T47D (cell line): ENCODE results near the gene ARHGAP18.
"Not testable (repeated sequence)": the region's sequence is repeated elsewhere in the genome, so short reads cannot be mapped to it uniquely, and the experiment has no call there.

ENCODE experiments used
- DNase-seq, 2 experiments: peaks; one replicate each; pipeline versions ENCODE4 v3.0.0 to v3.0.0-alpha.2; 2011 to 2012; ENCODE audit warnings: low read depth in 1 of 2, low spot score in 1 of 2
- JUND ChIP-seq: IDR thresholded peaks from 2 replicates; pipeline ENCODE4 v1.6.1; 2012; ENCODE audit warnings: low read depth
- in situ Hi-C: cut with HindIII; loops from 2 replicates; pipeline ENCODE4 v1.10.0; 2016; ENCODE audit warnings: low sequenced_read_pairs, low pct_unique_long_range_greater_than_20kb

Gene ARHGAP18

GRCh38 chr6:129575378-129576118, 134.4 kb downstream of the ARHGAP18 start:
- no peak for TF ChIP-seq JUND
- in situ Hi-C loops = no loop called here
- DNase-seq = peak; percentile 4 to 68

DNA sequence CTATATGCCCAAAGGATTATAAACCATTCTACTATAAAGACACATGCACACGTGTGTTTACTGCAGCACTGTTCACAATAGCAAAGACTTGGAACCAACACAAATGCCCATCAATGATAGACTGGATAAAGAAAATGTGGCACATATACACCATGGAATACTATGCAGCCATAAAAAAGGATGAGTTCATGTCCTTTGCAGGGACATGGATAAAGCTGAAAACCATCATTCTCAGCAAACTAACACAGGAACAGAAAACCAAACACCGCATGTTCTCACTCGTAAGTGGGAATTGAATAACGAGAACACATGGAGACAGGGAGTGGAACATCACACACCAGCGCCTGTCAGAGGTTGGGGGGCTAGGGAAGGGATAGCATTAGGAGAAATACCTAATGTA, 135.4 kb downstream of the ARHGAP18 start:
- in situ Hi-C loops, DNase-seq: not testable (repeated sequence)

GRCh38 chr6:129570929-129571328, 139.0 kb downstream of the ARHGAP18 start:
- in situ Hi-C loops = not testable (repeated sequence)

DNA sequence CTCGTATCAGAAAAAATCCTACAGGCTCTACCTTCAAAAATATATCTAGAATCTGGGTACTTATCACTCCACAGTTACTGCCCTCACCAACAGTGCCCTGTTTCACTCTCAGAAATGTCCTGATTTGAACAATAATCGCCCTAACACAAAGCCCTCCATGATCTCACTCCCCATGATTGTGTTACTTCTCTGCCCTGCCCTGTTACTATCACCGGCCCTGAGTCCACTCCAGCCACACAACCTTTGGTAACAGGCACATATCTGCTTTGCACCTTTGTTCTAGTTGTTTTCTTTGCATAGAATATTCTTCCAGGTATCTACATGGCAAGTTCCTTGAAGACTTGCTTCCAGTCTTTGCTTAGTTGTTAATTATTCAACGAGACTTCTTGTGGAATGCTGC, 142.0 kb downstream of the ARHGAP18 start:
- no peak for DNase-seq
- in situ Hi-C loops = no loop called here

More at GRCh38 chr6:129570929-129571328, 139.0 kb downstream of the ARHGAP18 start:
- DNase-seq = not testable (repeated sequence)

DNA sequence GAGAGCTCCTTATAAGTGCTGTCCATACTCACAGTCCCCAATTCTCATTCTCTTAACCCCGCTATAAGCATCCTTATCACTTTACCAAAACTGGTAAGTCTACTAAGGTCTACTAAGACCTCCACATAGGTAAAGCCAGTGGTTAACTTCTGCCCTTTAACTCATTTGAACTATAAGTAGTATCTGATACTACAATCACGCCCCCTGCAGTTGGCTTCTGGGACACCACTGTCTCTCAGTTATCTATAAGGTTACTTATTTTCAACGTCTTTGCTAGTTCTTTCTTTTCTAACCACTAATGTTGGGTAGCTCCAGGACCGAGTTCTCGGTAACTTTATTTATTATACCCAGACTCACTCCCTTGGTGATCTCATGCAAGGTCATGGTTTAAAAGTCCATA, 142.6 kb downstream of the ARHGAP18 start:
- no peak for TF ChIP-seq JUND
- peak in 1 of 2 experiments; percentile 10 for DNase-seq
- in situ Hi-C loops = no loop called here

More for the DNA sequence above, 142.0 kb downstream of the ARHGAP18 start:
- TF ChIP-seq JUND = no peak

DNA sequence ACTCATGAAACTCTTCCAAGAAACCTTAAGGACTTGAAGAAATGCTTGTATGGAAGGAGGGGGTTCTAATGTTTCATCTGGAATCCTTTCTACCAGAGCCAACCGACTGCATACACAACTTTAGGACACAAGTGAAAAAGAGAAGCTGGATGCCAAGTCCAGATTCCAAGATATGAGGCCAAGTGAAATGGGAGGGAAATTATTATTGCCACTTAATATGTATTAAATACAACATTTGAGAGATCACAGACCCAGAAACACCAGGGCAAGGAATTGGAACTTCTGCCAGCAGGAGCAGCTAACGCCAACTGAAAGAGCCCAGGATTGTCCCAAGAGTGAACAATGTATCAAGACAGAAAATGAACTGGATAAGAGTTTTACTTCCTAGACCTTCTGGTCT, 144.2 kb downstream of the ARHGAP18 start:
- in situ Hi-C loops = no loop called here
- no peak for DNase-seq
- TF ChIP-seq JUND = no peak

GRCh38 chr6:129565366-129565765, 144.6 kb downstream of the ARHGAP18 start:
- in situ Hi-C loops = no loop called here
- TF ChIP-seq JUND = no peak
- DNase-seq = no peak

DNA sequence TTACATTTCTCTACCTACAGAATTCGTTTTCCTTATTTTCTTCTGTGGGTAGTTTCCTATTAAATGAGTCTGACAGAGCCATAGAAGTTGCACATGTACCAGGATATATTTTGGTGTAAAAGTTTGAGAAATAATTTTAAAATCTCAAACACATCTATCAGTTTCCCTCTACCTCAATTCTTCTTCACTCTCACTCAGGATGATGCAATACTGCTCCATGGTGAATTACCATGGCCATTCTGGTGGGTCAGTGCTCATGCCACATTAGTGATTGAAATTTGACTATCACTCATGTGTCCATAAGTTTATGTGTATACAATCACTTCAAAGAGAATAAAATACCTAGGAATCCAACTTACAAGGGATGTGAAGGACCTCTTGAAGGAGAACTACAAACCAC, 151.7 kb downstream of the ARHGAP18 start:
- in situ Hi-C loops = no loop called here
- TF ChIP-seq JUND = no peak
- no peak for DNase-seq

DNA sequence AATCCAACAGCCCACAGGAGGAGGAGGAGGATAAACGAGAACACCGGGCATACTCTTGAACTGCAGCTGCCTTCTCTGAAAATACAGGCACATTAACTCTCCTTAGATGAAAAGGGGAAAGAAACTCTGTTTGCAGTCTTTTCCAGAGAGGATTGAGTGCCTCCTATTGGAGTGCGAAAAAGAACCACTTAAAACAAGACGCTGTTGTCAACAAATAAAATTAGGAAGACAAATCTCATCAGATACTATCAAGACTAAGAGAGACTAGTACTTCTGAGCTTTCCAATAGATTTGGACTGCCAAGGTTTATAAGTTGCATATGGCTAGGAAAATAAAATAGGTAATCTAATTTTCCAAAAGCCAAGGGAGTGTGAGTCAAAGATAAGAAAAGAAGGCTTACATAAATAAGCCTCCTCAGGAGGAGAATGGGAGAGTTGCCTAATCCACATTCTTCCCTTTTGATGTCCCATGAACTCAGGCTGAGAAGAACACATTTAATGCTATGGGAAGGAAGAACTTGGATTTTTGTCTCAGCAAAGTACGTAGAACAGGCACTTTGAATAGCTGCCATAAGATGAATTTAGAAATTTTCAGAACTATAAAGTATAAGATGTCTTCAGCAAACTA, 154.7 kb downstream of the ARHGAP18 start:
- no peak for TF ChIP-seq JUND
- DNase-seq = no peak
- in situ Hi-C loops = no loop called here

GRCh38 chr6:129552413-129552812, 157.6 kb downstream of the ARHGAP18 start:
- no peak for DNase-seq
- TF ChIP-seq JUND = no peak
- in situ Hi-C loops = no loop called here

DNA sequence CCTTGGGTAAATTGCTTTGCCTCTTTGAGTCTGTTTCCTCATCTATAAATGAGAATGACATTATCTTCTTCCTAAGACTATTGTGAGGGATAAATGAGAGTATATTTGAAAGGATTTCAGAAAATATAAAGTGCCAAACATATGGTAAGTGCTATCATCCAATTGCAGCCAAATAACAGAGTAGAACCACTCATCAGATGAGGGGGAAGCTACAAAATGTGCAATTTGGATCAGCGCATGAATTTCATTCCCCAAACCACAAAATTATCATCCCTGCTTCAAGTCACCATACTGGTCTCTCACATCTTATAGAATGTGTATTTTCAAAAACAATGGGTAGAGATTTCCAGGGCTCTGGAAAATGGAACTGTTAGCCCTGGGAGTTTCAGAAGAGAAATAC, 158.5 kb downstream of the ARHGAP18 start:
- no peak for DNase-seq
- TF ChIP-seq JUND = no peak
- in situ Hi-C loops = no loop called here

- in situ Hi-C loops = no loop called here
- no peak for TF ChIP-seq JUND
- DNase-seq = no peak
Measured at GRCh38 chr6:129546702-129547101, 163.3 kb downstream of the ARHGAP18 start.

DNA sequence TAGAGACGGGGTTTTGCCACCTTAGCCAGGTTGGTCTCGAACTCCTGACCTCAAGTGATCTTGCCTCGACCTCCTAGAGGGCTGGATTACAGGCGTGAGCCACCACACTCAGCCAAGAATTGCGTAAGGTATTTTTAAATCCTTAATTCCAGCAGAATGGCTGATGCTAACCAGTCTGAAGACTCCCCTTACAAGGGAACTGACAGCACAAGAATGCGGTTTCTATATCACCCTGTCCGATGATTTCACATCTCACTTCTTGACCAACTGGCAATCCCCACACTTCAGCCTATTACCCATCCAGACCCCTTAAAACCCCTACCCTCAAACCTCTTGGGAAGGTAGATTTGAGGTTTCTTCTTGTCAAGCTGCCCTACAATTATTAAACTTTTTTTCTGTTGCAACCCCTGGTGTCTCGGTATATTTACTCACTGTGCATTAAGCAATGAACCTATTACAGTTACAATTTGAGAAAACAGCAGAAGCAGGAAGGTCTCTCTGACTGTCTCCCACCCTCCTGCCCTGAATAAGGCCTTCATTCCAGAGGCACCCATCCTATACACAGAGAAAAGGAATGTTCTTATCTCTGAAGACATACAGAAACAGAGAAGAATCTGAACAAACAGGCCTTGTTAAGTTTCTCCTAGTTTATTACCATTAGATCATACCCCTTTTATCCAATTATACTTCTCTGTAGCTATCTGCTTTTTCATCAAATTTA, 164.9 kb downstream of the ARHGAP18 start:
- DNase-seq = no peak
- in situ Hi-C loops = no loop called here
- TF ChIP-seq JUND = no peak

DNA sequence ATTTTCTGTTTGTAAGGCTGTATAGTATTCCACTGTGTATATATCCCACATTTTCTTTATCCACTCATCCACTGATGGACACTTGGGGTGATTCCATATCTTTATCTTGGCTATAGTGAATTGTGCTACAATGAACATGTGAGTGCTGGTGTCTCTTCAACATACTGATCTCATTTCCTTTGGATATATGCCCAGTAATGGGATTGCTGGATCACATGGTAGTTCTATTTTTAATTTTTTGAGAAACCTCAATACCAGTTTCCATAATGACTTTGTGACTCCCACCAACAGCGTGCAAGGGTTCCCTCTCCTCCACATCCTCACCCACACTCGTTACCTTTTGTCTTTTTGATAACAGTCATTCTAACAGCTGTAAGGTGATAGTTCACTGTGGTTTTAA, 166.0 kb downstream of the ARHGAP18 start:
- no peak for DNase-seq
- no peak for TF ChIP-seq JUND
- in situ Hi-C loops = no loop called here
